Lung (tissue), 12 donors: ENCODE measurements around the gene LAP3. TPM values are rescaled to one million over a fixed set of nuclear protein-coding genes. Genes with fewer than 3 reads are reported as not detected.

ENCODE experiments used
- ATAC-seq: fragments of 200-7000 bp; cut with Tn5 transposase; one replicate; pipeline ENCODE4 v1.9.1; 2020; ENCODE audit warnings: moderate number of reproducible peaks; ENCODE audit not compliant: insufficient read depth, low FRiP score
- DNase-seq, 3 donors: peaks; one replicate each; pipeline ENCODE4 v3.0.0-alpha.2; 2013 to 2017
- H3K27ac ChIP-seq, 2 donors: one replicate each; pipeline ENCODE4 v1.5.1; 2013; ENCODE audit warnings: mild to moderate bottlenecking in 2 of 2, moderate library complexity in 2 of 2, control low read depth in 1 of 2, inconsistent platforms in 1 of 2, low read depth in 1 of 2, low read length in 1 of 2
- H3K27me3 ChIP-seq, 3 donors: one replicate each; pipeline ENCODE4 v1.5.1; 2013; ENCODE audit warnings: low read length in 2 of 3; ENCODE audit not compliant: control insufficient read depth in 3 of 3, insufficient read depth in 3 of 3
- H3K36me3 ChIP-seq, 4 donors: one replicate each; pipeline ENCODE4 v1.5.1; 2013; ENCODE audit warnings: low read length in 4 of 4, mild to moderate bottlenecking in 1 of 4, moderate library complexity in 1 of 4; ENCODE audit not compliant: control insufficient read depth in 4 of 4, insufficient read depth in 4 of 4
- H3K4me1 ChIP-seq, 5 donors: one replicate each; pipeline ENCODE4 v1.5.1; 2013; ENCODE audit warnings: low read length in 5 of 5, mild to moderate bottlenecking in 2 of 5, moderate library complexity in 1 of 5; ENCODE audit not compliant: control insufficient read depth in 5 of 5, insufficient read depth in 5 of 5
- H3K4me3 ChIP-seq: one replicate; pipeline ENCODE4 v1.5.1; 2013; ENCODE audit warnings: mild to moderate bottlenecking, control low read depth, moderate library complexity
- H3K9ac ChIP-seq, 2 donors: one replicate each; pipeline ENCODE4 v1.5.1; 2013; ENCODE audit warnings: low read length in 2 of 2, control low read depth in 1 of 2; ENCODE audit not compliant: insufficient read depth in 1 of 2
- H3K9me3 ChIP-seq, 4 donors: one replicate each; pipeline ENCODE4 v1.5.1; 2013; ENCODE audit warnings: low read length in 3 of 4, mild to moderate bottlenecking in 1 of 4, moderate library complexity in 1 of 4; ENCODE audit not compliant: control insufficient read depth in 4 of 4, insufficient read depth in 3 of 4
- CTCF ChIP-seq: IDR thresholded peaks from 2 replicates; pipeline ENCODE4 v1.5.1; 2012; ENCODE audit warnings: mild to moderate bottlenecking; ENCODE audit errors: control extremely low read depth, extremely low read depth
- WGBS, 2 donors: extraction: QIAGEN DNeasy Blood & Tissue Kit; methylation state at CpG; one replicate each; pipeline ENCODE4 v1.1.7; 2013; 5-methylcytosine and 5-hydroxymethylcytosine counted together
- polyA plus RNA-seq, 2 donors: library from polyadenylated mRNA; stranded (reverse); fragments of 200-250 nt; gene quantifications; one replicate each; pipeline ENCODE4 v1.2.1, GENCODE V29; 2013
- total RNA-seq, 2 donors: library from RNA; depleted of rRNA in 1 of 2; stranded (reverse); fragments of >200 nt in 1 of 2; gene quantifications; one replicate each; pipeline ENCODE4 v1.2.1, GENCODE V29; 2014 to 2021
- donor health status: control.
- donor health status: control.
- donor health status: Bipolar disorder and iron deficiency.
- donor health status: healthy.
- donor health status: DM: yes; HTN: yes; CAD: no.

LAP3 gene
- total and polyA plus RNA-seq, 4 donors: 30.7 to 185 (median 104) TPM

GRCh38 chr4:17650406-17650805 lies 73.4 kb downstream of the LAP3 start:
- no peaks in the 10 kb centered on the region for H3K27me3 ChIP-seq
- H3K4me1 ChIP-seq: no peaks in the 10 kb centered on the region
- H3K36me3 ChIP-seq: no peaks in the 10 kb centered on the region
- H3K4me3 ChIP-seq: no peak overlapping the region
- no peaks in the 10 kb centered on the region for H3K9me3 ChIP-seq
- no peak overlapping the region for H3K9ac ChIP-seq
- ATAC-seq: no peak
- WGBS, 2 donors: 52 to 72% methylated on average over 2 of the region's 2 CpGs
- no peak for TF ChIP-seq CTCF
- no peak overlapping the region for H3K27ac ChIP-seq
- DNase-seq: no peak

- Histone ChIP-seq H3K4me3 (no peak overlapping the region), H3K9me3 (no peaks in the 10 kb centered on the region), H3K27me3 (no peaks in the 10 kb centered on the region), H3K9ac (no peak overlapping the region), H3K4me1 (no peaks in the 10 kb centered on the region), H3K27ac (no peak overlapping the region), H3K36me3 (no peaks in the 10 kb centered on the region)
- ATAC-seq (no peak), DNase-seq (no peak)
- 81 to 86% methylated on average over 8 of the region's 8 CpGs for WGBS, 2 donors
- no peak for TF ChIP-seq CTCF
Measured at GRCh38 chr4:17654701-17655100, 77.7 kb downstream of the LAP3 start.

GRCh38 chr4:17657090-17657489 lies 80.1 kb downstream of the LAP3 start:
- no peak for TF ChIP-seq CTCF
- no peak for ATAC-seq
- H3K4me3 ChIP-seq: no peak overlapping the region
- DNase-seq: no peak
- no peaks in the 10 kb centered on the region for H3K9me3 ChIP-seq
- H3K36me3 ChIP-seq: no peaks in the 10 kb centered on the region
- H3K9ac ChIP-seq: no peak overlapping the region
- no peaks in the 10 kb centered on the region for H3K27me3 ChIP-seq
- 76 to 90% methylated on average over 1 of the region's 1 CpG for WGBS, 2 donors
- no peaks in the 10 kb centered on the region for H3K4me1 ChIP-seq
- H3K27ac ChIP-seq: no peak overlapping the region

Other genes starting within 250 kb of the LAP3 start
- 10 to 100 TPM; 26.3 to 45.4 TPM for gene QDPR, start 65.1 kb upstream of the LAP3 start, total RNA-seq
- gene QDPR, start 65.1 kb upstream of the LAP3 start, polyA plus RNA-seq: 10 to 100 TPM; 23.4 to 36.5 TPM
- not detected for gene CLRN2, start 62.0 kb upstream of the LAP3 start, total RNA-seq
- gene CLRN2, start 62.0 kb upstream of the LAP3 start, polyA plus RNA-seq: not detected
- 10 to 100 TPM; 44.5 to 45.9 TPM for gene MED28, start 37.4 kb downstream of the LAP3 start, total RNA-seq
- 10 to 100 TPM; 10.8 to 21.6 TPM for gene MED28, start 37.4 kb downstream of the LAP3 start, polyA plus RNA-seq
- under 1 TPM; 0.09 to 0.18 TPM for gene FAM184B, start 204.4 kb downstream of the LAP3 start, total RNA-seq
- under 1 TPM; 0.06 to 0.10 TPM for gene FAM184B, start 204.4 kb downstream of the LAP3 start, polyA plus RNA-seq
- 10 to 100 TPM; 24.3 to 37.9 TPM for gene DCAF16, start 233.6 kb downstream of the LAP3 start, total RNA-seq
- 10 to 100 TPM in 1 of 2 donors, 1 to 10 TPM in 1; 7.1 to 10.4 TPM for gene DCAF16, start 233.6 kb downstream of the LAP3 start, polyA plus RNA-seq
- 1 to 10 TPM in 1 of 2 donors, under 1 TPM in 1; 0.77 to 6.0 TPM for gene NCAPG, start 233.8 kb downstream of the LAP3 start, total RNA-seq
- 1 to 10 TPM in 1 of 2 donors, under 1 TPM in 1; 0.73 to 1.6 TPM for gene NCAPG, start 233.8 kb downstream of the LAP3 start, polyA plus RNA-seq